M059J (cell line): ENCODE data around the gene ANGEL2. TPM values are rescaled to one million over a fixed set of nuclear protein-coding genes. Genes with fewer than 3 reads are reported as not detected.
"Not testable (repeated sequence)": the region's sequence is repeated elsewhere in the genome, so short reads cannot be mapped to it uniquely, and the experiment has no call there.

Source experiments
- DNase-seq: peaks from one replicate; pipeline ENCODE4 v3.0.0-alpha.2; 2012; ENCODE audit warnings: low read depth
- total RNA-seq: library from RNA; depleted of rRNA; stranded (reverse); fragments of >200 nt; shearing (Covaris generic); gene quantifications from 2 replicates; pipeline ENCODE4 v1.2.3, GENCODE V29; 2014

Gene ANGEL2
- total RNA-seq, 1 experiment from 2014 or later: 31.8 TPM

- peak; percentile 67 for DNase-seq
These were observed 40.4 kb downstream of the ANGEL2 start for GRCh38 chr1:212975111-212975918.

- DNase-seq: no peak
These were observed 41.0 kb downstream of the ANGEL2 start for GRCh38 chr1:212974711-212975110.

- DNase-seq: no peak
These were observed 41.8 kb downstream of the ANGEL2 start for GRCh38 chr1:212973899-212974298.

DNA sequence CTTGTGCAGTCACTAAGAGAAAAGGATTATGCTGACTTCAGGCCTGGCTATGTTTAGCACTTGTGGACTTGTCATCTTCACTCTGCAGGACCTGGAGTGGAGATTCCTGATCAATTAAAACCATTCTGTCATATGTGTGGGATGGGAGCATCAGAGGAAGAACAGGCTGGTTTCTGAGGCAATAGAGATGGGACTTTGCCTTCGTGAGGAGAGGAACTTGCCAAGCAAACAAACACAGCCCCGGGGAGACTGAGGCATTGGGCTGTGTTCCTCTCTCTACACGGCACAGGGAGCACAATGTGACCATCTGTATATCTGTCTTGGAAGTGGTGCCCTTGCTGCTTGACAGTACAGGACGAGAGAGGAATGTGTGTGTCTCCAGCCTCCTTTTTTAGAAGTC, 42.2 kb downstream of the ANGEL2 start:
- no peak for DNase-seq

DNA sequence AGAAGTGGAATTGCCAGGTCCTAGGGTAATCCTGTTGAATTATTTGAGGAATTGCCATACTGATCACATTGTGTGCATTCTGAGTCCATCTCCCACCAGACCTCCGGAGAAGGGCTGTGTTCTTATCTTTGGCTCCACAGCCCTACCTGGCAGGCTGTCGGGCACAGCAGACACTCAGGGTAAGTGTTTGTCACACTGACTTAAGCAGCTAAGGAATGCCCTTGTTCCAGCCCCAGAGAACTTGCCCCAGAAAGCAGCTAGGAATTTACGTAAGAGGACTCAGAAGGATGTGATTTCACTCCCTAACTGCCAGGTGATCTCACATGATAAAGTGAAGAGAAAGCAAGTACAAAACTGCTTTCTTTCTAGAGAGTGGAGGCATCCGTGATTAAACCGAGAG, 44.4 kb downstream of the ANGEL2 start:
- DNase-seq: no peak

DNA sequence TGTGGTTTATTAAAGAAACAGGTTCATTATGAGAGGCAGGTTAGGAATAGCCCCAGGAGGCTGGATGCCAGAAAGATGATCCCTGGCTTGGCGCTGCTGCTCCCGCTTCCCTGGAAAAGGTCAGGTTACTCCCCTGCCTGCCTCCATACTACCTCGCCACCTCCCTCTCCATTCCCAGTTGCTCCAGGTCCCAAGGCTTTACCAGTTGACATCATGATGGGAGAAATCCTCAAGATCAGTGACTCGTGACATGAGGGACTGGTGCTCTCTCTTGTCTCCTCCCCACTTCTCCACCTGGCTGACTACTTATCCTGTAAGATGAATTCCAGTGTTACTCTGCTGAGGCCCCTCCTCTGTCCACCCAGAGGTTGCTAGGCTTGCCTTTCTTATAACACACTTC, 45.6 kb downstream of the ANGEL2 start:
- DNase-seq: no peak

- no peak for DNase-seq
These were observed 47.3 kb downstream of the ANGEL2 start for GRCh38 chr1:212968368-212968863.

- DNase-seq: peak; percentile 46
These were observed 47.9 kb downstream of the ANGEL2 start for GRCh38 chr1:212967801-212968200.

- no peak for DNase-seq
These were observed 49.1 kb downstream of the ANGEL2 start for GRCh38 chr1:212966616-212967015.

DNA sequence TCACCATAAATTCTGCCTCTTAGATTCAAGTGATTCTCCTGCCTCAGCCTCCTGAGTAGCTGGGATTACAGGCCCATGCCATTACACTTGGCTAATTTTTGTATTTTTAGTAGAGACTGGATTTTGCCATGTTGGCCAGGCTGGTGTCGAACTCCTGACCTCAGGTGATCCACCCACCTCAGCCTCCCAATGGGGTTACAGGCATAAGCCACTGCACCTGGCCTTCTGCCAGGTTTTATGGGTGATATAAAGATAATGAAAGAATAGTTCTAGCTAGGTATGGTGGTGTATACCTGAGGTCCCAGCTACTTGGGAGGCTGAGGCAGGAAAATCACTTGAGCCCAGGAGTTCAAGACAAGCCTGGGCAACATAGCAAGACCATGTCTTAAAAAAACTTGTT, 50.7 kb downstream of the ANGEL2 start:
- not testable (repeated sequence) for DNase-seq

- DNase-seq: no peak
These were observed 51.6 kb downstream of the ANGEL2 start for GRCh38 chr1:212964102-212964501.

- no peak for DNase-seq
These were observed 53.2 kb downstream of the ANGEL2 start for GRCh38 chr1:212962509-212962908.

DNA sequence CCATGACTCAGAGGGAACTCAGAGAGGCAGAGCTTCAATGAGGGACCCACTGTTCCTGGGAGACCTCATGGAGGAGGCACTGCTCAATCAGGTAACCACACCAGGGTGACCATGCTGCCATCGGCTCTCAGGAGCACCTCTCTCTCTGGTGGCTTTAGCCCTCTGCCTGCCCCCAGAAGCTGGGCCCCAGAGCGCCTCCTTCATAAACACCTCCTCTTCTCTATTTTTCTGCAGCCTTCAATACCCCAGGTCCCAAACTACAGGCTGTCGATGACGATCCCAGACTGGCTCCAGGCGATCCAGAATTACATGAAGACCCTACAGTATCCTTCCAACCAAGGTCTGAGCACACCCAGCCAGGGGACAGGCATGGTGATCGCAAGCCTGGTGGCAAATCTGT, 54.7 kb downstream of the ANGEL2 start:
- DNase-seq: no peak

- DNase-seq: no peak
These were observed 56.1 kb downstream of the ANGEL2 start for GRCh38 chr1:212959266-212960220.

GRCh38 chr1:212958175-212958574, 57.5 kb downstream of the ANGEL2 start:
- DNase-seq: peak; percentile 38

GRCh38 chr1:212957546-212957945, 58.1 kb downstream of the ANGEL2 start:
- DNase-seq: no peak

DNA sequence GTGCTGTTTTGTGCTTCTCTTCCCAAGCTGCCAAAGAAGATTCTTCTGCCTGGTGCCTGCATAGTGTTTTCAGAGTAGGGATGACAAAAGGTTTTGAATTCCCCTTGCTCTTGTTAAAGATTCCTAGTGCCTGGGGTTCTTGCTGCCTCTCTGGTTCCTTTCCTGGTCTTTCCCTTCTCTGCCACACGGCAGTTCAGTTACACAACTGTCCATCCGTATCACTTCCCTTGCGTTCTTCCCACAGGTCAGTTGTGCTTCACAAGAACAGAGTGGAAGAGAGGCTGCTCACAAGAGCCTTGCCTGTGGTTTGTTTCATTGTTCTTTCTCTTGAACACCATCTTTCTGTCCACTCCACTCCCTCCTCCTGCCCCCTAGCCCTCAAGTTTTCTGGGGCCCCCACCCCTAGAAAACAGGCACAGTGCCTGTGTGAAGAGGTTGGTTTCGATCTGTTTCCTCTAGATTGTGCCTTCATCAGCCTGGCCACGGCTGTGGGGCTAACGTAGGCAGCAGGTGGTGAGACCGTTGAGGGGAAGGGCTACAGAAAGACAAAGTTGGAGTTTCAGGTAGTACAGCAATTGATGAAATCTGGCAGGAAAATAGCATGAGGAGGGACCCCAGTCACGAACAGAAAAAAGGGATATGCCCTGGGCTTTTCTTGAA, 59.6 kb downstream of the ANGEL2 start:
- DNase-seq: no peak

GRCh38 chr1:212955098-212955497, 60.6 kb downstream of the ANGEL2 start:
- no peak for DNase-seq

GRCh38 chr1:212954514-212954913, 61.2 kb downstream of the ANGEL2 start:
- no peak for DNase-seq

DNA sequence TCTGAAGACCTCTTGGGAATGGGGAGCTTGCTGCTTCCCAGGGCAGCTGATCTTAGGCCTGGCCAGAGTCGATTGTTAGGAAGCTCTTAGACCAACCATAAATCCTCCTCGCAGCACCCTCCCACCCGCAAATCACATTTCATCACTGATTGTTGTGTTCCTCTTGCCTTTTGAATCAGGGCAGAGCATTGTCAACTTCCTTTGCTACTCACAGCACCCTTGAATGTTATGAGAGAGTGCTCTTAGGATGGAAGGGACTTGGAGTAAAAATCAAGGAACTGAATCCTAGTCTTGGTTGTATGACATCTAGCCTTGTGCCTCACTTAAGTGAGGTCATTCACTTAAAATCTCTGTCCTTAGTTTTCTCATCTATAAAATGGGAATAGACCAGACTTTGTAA, 62.3 kb downstream of the ANGEL2 start:
- DNase-seq: no peak

GRCh38 chr1:212952641-212952976, 63.1 kb downstream of the ANGEL2 start:
- DNase-seq: no peak
